ENCODE results near the gene EBLN1.

GRCh38 chr10:22246680-22247391 lies 29.0 kb upstream of the EBLN1 start:
- TF ChIP-seq CTCF (conservative IDR thresholded peaks at IDR 0.05; ENCODE audit: low read length) (no peak), EZH2phosphoT487 (IDR thresholded peaks at IDR 0.05; ENCODE audit: borderline replicate concordance, low read depth, low read length) (no peak)
